GM13976 (cell line): ENCODE data around the gene CLEC4G.

Experiments
- DNase-seq: peaks from one replicate; pipeline ENCODE4 v3.0.0; 2012; ENCODE audit warnings: low spot score
- in situ Hi-C: fragments of 300-500 bp; cut with MboI; formaldehyde crosslinking; loops from one replicate; pipeline ENCODE4 v1.12.0; 2022; ENCODE audit warnings: low sequenced_read_pairs, mixed read lengths, inconsistent platforms; ENCODE audit not compliant: unreplicated experiment
- TF ChIP-seq, protein P1 (sequence below): IDR thresholded peaks from 2 replicates; pipeline ENCODE4 v1.5.1; 2012; ENCODE audit warnings: borderline replicate concordance, mild to moderate bottlenecking; ENCODE audit not compliant: insufficient read depth; ENCODE audit errors: extremely low read depth, missing control alignments, control extremely low read depth

CLEC4G gene, protein sequence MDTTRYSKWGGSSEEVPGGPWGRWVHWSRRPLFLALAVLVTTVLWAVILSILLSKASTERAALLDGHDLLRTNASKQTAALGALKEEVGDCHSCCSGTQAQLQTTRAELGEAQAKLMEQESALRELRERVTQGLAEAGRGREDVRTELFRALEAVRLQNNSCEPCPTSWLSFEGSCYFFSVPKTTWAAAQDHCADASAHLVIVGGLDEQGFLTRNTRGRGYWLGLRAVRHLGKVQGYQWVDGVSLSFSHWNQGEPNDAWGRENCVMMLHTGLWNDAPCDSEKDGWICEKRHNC

DNA sequence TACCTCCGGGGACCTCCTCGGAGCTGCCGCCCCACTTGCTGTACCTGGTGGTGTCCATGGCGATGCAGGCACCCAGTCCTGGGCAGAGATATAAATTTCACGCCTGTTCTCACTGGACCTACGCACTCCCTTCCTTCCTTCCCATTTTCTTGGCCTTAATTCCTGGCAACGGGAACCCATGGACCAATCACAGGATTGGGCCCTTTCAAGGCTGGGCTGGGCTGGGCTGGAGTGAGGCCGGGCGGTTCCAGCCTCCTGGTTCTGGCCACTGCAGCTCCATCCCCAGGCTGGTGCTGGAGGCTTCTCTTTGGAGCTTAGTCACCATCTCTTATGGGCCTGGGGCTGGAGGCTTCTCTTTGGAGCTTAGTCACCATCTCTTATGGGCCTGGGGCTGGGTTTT is at the start of gene CLEC4G:
Gene CLEC4G (minus strand): TSS at position 66 of the 400 bp plus-strand sequence. CDS start 8 bp downstream, at position 58.
- no peak for DNase-seq
- in situ Hi-C loops = no loop called here
- TF ChIP-seq, protein P1, sequence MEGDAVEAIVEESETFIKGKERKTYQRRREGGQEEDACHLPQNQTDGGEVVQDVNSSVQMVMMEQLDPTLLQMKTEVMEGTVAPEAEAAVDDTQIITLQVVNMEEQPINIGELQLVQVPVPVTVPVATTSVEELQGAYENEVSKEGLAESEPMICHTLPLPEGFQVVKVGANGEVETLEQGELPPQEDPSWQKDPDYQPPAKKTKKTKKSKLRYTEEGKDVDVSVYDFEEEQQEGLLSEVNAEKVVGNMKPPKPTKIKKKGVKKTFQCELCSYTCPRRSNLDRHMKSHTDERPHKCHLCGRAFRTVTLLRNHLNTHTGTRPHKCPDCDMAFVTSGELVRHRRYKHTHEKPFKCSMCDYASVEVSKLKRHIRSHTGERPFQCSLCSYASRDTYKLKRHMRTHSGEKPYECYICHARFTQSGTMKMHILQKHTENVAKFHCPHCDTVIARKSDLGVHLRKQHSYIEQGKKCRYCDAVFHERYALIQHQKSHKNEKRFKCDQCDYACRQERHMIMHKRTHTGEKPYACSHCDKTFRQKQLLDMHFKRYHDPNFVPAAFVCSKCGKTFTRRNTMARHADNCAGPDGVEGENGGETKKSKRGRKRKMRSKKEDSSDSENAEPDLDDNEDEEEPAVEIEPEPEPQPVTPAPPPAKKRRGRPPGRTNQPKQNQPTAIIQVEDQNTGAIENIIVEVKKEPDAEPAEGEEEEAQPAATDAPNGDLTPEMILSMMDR = no peak

DNA sequence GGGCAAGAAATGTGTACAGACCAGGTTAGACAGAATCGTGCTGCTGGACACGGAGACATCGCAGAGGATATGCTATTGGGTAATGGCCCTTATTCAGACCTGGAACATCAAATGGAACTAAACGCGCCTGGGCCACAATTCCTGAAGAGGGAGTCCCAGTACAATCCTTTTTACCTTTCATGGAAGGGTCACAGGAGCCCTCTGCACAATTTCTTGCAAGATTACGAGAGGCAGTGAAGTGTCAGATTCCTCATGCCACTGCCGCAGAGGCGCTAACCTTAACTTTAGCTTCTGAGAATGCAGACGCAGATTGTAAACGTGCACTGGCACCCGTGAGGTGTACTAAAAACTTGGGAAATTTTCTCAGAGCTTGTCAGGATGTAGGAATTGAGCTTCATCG is 49.2 kb upstream of the CLEC4G start:
- DNase-seq = no peak
- in situ Hi-C loops = no loop called here
- TF ChIP-seq, protein P1 = no peak

DNA sequence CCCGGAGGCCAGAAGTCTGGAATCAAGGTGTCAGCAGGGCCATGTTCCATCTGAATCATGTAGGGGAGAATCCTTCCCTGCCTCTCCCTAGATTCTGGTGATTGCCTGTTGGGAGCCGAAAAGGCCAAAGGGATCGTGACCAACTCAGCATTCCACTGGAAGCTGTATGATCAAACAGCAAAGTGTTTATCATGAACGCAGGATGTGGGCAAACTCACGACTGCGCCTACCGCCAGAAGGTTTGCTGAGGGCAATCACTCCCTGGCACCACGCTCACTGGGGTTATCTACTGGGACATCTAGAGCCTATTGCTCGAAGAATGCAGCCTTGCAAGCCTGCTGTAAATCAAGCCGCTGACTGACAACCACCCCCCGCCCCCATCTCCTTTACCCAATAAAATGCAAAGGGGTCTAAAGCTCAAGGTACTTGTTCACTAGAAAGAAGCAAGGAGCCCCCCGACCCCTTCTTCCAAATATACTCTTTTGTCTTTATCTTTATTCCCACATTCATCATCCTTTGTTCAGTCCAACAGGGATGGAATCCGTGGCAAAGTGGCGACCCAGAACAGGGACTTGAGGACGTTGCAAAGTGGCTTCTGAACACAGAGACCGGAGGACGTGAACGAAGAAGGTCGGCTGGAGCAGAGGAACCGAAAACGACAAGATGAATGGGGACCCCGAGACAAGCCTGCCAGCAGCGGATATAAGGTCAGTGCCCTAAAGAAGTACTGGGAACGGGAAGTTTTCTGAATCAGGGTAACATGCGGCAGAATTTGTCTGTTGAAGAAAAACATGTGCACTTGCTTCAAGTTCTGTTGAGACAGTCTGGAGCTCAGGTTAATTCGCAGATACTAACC is 47.9 kb upstream of the CLEC4G start:
- TF ChIP-seq, protein P1 = no peak
- in situ Hi-C loops = no loop called here
- no peak for DNase-seq

DNA sequence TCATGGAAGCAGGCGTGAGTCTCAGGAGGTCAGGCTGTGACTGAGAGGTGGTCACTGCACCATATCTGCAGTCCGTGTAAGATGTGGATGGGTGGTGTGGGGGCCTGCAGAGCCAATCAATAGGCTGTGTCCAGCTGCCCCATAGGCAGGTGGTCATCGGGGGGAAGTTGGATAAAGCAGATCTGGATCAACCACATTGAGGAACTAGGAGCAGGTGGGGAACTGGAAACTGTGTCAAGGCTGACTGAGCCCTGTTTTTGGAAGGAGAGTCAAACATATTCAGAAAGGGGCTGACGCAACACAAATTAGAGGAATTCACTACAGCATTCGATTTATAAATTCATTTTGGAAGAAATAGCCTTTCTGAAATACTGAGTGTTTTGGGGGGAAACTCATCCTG is 46.2 kb upstream of the CLEC4G start:
- TF ChIP-seq, protein P1 = no peak
- in situ Hi-C loops = no loop called here
- no peak for DNase-seq

DNA sequence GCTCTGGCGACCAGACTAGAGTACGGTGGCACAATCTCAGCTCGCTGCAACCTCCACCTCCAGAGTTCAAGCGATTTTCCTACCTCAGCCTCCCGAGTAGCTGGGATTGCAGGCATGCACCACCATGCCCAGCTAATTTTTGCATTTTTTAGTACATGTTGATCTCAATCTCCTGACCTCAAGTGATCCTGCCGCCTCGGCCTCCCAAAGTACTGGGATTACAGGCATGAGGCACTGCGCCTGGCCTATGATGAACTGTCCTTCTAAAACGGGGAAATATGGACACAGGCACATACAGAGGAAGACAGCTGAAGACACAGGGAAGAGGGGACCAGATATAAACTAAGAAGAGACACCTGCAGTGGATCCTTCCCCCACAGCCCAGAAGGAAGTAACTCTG is 43.9 kb upstream of the CLEC4G start:
- DNase-seq = no peak
- TF ChIP-seq, protein P1 = no peak
- in situ Hi-C loops = no loop called here

DNA sequence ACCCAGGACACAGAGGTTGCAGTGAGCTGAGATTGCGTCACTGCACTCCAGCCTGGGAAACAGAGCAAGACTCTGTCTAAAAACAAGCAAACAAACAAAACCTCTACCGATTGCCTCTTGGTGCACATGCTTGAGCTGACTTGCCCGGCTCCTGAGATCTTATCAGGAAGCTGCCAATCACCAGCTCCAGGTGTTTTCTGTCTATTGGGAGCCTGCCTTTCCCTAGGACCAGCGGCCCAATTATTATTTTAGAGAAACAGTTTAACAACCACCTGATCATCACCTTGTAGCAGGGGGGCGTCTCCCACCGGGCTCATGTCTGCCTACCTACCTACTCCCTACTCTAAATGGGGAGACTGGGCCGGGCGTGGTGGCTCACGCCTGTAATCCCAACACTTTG is 41.9 kb upstream of the CLEC4G start:
- TF ChIP-seq, protein P1 = no peak

More for the DNA sequence above, 41.9 kb upstream of the CLEC4G start:
- in situ Hi-C loops = no loop called here
- no peak for DNase-seq
